Brain pericyte (primary cell): Measurements from ENCODE around the gene C10orf105.

ENCODE experiments used
- DNase-seq: peaks from one replicate; pipeline ENCODE4 v3.0.0-alpha.2; 2012; ENCODE audit warnings: low read depth, low spot score

Gene C10orf105, protein sequence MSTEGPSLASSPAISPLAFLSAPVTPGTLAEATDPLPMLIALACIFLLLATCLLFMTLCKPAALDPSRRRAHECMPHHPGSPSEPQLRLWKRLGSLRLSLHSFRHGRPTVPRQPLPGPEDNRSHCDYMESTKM

DNA sequence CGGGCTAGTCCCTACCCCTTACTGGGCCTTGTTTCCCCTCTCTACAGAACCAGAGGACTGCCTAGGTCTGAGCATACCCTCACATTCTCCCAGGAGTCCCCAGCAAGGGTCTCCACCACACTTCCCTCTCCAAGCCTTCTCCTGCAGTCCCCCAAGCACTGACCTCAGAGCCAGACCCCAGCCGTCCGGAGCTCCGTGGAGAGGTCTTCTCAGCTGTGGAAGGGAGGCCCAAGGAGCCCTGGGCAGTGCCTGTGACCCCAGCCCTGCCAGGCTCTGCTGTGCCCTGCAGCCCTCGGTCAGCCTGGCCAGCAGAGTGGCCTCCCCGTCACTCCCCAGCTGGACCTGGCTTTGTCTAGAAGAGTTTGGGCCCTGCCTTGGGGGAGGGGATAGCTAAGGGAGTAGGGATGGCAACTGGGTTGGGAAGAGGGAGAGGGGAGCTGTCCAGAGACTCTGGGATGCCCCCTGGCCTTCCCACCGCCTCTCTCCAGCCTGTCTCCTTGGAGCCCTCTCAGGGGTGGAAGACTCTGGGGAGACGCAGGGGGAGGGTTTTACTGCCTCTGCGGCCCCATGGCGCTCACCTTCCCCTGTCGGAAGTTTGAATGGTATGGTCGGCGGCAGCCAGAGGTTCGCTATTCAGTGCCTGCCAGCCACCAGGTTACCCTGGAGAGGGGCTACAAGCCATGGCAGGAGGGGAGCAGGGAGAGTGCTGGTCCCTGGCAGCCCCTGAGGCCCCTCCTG is at the start of gene C10orf105:
TSS of gene C10orf105 (minus strand) at position 315 of the 738 bp plus-strand sequence. CDS start 3,441 bp downstream, outside the sequence.
- no peak for DNase-seq

DNA sequence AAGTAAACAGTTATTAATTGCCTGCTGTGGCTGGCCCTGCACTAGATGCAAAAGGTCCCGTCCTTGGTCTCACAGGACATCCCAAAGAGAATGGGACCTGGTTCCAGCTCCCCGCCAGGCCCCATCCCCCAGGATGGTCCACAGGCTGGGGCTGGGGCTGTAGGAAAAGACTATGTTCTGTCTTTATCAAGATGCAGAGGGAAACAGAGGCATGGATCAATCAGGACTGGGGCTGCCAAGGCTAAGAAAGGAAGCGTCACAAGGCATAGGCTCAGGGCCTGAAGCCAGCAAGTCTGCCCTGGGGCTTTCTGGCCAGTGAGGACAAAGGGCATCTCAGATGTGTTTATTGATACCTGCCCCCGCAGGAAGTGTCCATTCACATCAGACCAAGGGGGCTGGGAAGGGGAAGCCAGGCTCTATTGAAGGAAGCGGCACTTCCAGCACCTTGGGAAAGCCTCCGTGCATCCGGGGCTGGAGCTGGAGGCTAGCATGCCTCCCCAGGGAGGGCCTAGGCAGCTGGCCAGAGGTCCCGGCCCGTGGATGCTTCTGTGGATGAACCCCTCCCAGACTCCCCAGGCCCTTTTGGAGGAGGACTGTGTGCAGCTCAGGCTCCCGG is 48.0 kb upstream of the C10orf105 start:
- no peak for DNase-seq

DNA sequence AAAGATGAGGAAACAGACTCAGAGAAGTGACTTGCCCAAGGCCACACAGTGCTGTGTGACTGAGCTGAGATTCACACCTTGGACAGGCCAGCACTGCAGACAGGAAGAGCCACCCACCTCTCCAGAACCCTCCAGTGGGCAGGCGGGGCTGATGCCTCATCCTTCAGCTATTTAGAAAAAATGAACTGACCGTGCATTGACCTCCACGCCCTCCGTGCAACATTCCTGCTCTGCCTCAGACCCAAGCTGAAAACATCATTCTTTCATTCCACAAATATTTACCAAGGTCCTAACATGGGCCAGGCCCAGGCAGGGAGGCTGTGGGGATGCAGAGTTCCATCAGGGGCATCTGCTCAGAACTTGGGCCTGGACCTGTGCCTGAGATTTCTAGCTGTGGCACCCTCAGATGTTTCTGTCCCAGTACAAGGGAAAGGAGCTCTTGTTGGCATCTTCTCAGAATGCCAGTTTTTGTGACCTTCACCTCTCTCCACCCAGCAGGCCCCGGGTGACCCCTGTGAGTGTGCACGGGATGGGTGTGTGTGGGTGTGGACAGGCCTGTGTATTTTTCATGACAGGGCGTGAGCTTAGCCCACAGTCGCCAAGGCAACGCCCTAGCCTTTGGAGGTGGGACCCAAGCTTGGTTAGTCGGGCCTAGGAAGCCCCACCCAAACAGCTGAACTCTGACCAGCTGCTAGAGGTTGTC is 47.3 kb upstream of the C10orf105 start:
- DNase-seq, result no peak

DNA sequence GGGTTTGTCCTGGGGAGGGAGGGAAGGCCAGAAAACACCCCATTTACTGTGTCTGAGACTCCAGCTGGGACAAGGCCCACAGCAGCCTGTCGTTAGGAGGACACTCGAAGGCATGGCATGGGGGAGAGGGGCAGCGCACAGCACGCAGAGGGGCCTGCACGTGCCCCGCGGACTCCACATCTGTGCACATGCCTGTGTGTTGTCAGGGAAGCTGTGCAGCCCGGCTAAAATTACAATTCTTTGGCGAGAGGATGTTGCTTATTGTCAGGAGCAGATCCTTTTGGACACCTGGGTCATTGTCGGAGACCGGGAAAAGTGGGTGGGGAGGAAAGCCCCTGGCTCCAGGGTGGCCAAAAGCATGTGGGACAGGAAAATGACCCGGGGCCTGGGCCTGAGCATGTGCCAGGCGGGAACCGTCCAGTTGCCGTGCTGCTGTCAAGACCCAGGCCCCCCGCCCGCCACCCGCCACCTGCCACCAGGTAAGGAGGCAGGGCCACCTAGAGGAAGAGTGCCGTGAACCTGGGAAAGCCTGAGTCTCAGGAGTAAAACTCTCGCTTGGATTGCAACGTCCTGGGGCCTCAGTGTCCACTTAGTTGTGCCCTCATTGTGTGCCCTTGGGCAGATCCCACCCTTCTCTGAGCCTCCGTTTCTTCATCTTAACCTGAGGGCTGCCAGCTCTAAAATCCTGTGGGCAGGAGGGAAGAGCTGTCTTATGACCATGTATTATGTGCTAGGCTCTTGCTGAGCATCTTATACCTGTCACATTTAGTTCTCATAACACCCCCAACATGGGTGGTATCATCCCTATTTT is 46.5 kb upstream of the C10orf105 start:
- no peak for DNase-seq

DNA sequence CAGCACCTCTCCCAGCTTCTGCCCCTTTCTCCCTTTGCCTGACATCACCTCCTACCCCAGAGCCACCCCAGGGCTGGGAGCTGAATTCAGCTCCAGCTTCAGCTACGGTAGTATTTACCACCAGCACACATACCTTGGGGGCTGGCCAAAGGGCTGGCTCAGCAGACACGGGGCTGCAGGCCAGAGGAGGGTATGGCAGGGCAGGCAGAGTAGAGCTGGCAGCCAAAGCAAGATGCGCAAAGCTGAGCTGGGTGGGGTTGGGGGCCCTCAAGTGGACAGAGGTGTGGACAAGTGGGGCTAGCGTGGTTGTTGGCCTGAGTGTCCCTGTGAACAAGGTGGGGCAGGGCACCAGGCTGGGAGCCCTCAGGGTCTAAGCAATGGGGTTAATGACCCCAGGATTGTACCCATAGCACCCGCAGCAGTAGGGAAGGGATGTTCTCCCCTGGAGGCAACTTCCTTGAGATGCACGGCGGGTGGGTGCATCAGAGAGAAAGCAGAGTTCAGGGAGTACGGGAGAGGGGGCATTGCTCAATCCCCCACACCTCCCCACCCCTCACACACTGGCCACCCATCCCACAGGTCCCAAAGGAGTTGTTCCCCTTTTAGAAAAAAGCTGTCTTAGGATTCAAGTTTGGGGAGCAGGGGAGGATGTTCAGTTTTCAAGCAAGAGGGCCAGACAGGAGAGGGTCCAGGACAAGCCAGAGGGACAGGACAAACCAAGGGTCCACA is 45.8 kb upstream of the C10orf105 start:
- no peak for DNase-seq

DNA sequence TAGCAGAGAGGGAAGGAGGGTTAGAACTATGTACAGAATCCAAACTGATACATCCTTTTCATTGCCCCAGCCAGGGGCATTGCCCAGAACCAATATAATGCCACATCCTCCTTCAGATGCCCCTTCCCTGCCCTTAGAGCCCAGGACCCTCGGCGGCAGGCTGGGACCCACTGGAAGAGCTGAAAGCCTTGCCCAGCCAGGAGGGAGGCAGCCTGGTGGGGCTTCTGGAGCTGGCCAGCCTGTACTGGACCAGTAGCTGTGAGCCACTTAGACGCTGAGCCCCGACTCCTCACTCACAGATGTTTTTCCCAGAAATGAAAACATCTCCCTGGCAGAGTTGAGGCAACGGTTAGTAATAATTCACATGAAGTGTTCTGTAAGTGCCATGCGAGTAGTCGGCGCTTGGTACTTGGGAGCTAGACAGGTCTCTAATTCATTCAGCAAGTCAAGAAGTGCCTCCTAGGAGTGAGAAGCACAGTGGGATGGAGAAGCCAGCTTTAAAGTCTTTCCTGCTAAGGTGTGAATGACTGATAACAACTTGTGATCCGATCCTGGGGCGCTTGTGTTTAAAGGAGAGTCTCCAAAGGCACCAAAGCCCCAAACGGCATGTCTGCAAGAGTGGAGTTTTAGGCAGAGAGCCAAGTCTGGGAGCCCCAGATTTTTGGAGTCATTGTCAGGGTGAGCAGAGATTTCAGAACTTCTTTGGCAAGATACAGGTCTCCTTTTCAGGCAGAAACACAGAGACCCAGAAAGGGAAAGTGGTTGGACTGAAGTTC is 44.0 kb upstream of the C10orf105 start:
- no peak for DNase-seq

DNA sequence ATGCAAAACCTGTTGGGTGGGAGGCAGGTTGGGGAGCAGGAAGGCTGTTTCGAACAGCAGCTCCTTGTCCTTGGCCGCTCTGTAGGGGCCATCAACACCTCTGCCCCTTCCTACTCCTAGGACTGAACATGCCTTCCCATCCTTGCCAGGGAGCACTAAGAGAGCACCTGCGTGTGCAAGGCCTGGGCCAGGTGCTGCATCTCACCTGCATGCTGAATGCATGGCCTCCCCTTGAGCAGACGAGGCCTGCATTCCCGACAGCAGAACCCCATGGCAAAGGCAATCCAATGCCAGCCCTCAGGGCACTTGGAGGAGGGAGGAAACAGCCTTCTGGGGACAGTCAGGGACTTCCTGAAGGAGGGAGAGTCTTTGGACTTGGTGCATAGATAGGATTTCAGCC is 42.7 kb upstream of the C10orf105 start:
- no peak for DNase-seq

DNA sequence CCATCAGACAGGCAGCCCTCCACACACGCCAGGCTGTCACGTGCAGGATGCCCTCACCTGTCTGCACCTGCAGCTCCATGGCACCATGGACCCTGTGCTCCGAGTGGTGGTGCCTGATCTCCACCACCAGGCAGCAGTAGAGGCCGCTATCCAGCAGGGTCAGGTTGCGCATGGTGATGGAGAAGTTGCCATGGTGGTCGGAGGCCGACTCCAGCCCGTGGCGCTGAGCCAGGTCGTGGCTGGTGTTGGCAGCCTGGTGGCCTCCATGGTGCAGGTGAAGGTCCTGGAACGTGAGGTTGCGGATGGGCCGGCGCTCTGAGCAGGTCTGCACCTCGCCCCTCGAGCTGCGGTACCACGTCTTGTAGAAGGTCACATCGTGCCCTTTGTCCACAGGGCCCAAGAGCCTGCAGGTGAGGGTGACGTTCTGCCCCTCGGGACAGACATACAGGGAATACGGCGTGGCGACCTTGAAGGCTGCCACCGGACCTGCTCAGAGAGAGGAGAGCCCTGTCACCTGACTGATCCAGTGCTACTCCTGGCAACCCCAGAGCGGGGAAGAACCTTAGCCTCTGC is 42.0 kb upstream of the C10orf105 start:
- DNase-seq, result no peak

DNA sequence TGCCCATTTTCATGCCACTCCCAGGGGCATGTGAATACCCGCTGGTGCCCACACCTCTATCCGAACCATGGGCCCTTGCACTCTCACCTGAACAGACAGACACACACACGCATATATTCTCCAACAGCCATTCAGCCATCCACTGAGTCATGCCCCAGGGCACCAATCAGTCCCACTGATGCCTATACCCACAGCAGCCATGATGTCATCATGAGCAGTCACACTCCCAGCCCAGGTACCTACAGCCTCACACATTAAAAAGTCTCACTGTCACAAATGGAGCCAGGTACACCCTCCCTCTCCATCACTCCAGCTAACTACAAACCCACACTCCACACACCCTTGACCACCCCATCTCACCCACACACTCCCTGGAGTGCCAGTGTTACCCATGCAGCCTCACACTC is 41.5 kb upstream of the C10orf105 start:
- DNase-seq, result no peak

DNA sequence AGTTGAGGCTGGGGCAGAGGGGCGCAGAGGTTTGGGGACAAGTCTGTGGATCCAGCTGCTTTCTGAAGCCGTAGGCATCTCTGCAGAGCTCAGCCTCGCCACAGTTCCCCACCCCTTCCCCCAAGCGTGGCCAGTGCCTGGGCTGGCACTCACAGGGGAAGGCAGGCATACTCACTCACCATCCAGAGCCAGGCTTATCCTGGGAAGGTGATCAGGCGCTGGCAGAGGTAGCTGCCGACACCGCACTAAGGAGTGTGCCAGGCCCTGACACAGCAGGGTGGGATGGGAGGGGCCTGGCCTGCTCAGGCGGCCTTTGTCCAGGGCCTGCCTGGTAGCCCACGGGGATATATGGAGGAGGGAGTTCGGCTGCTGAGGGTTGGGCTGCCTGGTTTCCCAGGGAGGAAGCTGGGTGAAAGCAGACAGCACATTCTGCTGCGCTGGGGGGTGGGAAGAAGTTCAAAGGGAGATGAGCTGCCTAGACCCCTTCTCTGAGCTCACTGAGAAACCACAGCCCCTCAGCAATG is 37.9 kb upstream of the C10orf105 start:
- no peak for DNase-seq

DNA sequence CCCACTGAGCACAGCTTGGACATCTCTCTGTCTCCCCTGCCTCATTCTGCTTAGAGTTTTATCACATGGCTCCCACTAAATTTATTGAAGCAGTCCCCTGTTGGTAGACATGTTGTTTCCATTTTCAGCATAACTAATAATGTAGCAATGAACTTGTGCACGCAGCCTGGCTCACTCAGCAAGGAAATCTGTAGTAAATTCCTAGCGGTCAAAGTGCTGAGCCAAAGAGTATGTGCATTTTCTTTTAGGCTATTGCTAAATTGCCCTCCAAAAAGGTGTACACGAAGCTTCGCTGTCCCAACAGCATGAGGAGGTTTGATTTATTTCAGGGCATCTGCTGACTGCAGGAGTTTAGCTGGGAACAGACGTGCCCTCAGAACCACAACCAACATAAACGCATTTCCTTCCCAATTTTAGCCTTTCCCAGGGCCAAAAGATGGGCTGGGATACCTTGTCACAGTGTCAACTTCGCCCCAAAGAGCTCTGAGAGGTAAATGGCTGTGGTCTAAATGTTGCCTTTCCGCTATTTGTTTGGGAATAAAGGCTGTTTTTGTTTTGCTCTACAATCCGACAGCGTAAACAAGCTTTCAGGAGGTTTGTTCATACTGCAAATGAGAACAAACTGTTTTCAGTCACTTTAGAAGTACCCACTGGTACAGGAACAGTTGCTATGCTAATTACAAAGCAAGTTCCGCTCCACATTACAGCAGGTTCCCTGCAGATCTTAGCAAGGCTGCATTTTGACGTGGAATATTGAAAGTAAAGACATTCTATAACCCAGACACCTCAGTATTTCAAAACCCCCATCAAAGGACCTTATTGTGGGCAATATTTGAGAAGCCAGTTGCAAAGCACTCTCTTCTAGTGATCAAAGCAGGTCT is 37.0 kb upstream of the C10orf105 start:
- DNase-seq, result no peak

DNA sequence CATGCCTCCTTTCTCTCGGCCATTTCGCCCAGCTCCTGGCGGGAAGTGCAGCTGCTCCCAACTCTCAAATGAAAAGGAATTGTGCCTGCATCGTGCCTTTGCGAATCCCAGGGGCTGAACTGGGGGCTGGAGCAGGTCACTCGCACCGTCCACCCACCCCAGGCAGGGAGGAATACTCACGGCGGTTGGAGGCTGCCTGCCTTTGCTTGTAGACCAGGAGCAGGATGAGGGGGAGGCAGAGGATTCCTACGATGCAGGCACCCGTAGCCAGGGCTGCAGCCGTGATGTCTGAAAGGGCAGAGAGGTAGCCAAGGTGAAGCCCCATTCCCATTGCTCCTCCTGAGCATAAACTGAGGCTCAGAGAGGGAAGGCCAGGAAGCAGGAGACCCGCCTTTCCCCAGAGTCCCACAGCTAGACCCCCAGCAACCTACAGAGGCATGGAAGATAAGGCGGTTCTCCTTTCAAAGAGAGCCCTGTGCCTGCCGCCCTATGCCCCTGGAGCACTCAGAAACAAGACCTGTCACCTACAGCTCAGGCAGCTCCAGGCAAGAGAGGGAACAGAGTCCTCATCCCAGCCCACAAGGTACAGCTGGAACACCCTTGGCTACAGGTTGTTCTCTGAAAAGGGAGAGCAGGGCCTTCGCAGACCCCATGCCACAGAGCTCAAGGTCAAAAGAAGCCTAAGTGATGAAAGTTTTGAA is 35.8 kb upstream of the C10orf105 start:
- DNase-seq, result no peak

DNA sequence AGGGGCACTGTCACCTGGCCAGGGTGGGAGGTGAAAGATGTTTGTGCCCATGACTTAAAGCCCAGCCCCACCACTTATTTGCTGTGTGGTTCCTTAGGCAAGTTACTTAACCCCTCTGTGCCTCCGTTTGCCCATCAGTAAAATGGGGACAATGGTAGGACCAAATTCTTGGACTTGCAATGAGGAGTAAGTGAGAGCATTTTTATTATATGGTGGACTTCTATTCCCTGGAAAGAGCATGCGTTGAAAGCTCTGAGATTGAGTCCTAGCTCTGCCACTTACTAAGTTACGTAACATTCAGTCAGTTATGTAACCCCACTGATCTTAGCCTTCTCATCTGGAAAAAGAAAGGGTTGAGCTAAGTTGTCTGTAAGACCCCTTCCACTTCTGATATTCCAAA is 35.0 kb upstream of the C10orf105 start:
- no peak for DNase-seq

DNA sequence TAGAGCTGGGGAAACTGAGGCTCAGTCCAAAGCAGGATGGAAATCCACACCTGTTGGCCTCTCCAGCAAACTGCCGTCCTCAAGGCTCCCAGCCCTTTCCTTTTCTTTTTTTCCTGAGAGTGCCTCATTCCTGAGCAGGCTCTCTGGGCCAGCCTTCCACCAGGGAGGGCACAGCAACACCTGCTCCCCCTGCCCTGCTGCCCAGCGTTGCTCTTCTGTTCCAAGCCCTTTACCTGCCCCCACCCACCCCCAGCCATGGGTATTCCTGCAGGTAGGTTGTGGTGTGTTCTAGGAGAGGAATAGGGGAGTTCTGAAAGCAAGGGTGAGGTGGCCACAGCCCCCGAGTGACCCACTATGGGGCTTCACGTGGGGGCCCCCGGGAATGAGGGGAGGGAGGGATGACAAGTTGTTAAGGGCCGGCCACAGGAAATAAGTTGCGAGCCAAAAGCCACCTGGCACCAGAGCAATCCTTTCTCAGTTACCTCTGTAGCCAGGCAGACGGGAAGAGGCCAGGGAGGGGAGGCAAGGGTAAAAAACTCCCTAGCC is 34.5 kb upstream of the C10orf105 start:
- DNase-seq, result no peak

DNA sequence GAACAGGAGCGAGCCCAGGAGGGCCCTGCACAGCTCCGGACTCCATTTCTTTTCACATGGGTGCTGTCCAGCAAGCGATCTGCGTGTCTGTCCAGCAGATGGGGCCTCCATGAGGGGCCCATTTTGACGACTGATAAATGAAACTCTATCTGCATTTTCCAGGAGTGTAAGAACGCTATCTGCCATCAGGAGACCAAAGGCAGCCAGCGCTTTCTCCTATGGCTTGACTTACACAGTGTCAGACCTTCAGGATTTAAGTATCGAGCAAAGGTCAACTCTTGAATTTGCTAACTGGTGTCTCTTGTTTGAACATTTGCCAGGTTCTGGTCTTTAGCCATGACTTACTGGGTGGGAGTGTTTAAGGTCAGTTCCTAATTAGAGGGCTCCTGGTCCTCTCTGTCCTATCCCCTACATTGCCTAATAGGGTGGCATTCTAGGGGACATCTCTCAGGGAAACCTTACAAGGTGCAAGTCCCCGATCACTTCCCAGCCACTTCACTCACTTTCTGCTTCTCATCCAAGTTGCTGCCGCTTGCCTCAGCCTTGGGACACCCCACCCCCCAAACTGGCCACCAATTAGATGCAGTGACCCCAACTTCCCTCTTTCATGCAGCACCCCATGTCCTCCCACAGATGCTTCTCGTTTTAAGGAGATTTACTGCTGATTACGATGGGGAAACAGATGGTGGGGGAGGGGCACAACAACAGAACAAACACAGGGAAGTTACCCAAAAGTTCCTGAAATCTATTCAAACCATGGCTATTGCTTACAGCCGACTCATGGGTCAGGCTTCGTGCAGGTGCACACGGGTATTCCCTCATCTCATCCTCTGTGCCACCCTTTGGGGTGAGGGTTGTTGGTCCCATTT is 33.7 kb upstream of the C10orf105 start:
- no peak for DNase-seq

DNA sequence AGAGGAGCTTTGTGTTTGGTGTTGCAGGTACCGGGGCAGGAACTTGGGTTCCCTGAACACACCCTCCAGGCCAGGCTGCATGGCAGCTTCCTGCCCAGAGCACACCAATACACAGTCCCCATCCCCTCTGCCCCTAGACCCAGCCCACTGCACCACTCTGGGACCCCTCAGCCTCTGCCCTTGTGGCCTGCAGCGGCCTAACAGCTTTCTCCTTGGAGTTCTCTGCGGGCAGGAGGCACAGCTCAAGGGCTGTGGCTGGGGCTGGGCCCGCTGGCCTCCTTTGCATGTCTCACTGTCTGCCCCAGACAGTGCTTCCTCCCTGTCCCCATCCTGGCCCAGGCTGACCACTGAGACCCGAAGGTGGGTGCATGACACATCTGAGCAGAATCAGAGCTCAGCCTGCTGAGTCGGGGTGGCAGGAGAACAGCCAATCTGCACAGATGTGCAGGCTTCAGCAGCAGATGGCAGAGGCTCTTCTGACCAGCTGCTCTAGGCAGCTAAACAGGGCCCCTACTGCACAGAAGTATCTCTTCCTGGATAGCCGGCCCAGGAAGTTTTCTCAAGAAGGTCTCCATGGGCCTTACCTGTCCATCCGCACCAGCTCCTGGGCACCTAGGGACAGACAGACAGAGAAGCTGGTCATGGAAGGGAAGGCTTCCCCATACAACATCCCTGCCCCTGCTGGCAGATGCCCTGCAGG is 33.0 kb upstream of the C10orf105 start:
- no peak for DNase-seq
